Fibroblast of lung (primary cell): ENCODE data around the gene UGT1A3. TPM values are rescaled to one million over a fixed set of nuclear protein-coding genes. Genes with fewer than 3 reads are reported as not detected.

Experiments
- DNase-seq, 2 donors: peaks; one replicate each; pipeline versions ENCODE4 v3.0.0 to v3.0.0-alpha.2; 2010; ENCODE audit warnings: low read depth in 2 of 2
- H2AFZ ChIP-seq: 2 replicates; pipeline ENCODE4 v1.5.1; 2012; ENCODE audit warnings: low read length, control low read depth, inconsistent platforms
- H3K27ac ChIP-seq: 2 replicates; pipeline ENCODE4 v1.5.1; 2011; ENCODE audit warnings: low read length, control low read depth; ENCODE audit not compliant: insufficient read depth
- H3K27me3 ChIP-seq: 2 replicates; pipeline ENCODE4 v1.5.1; 2011; ENCODE audit warnings: mild to moderate bottlenecking, low read length; ENCODE audit not compliant: control insufficient read depth, insufficient read depth
- H3K36me3 ChIP-seq: 2 replicates; pipeline ENCODE4 v1.5.1; 2011; ENCODE audit warnings: low read length; ENCODE audit not compliant: control insufficient read depth, insufficient read depth
- H3K4me1 ChIP-seq: 2 replicates; pipeline ENCODE4 v1.5.1; 2011; ENCODE audit warnings: low read length; ENCODE audit not compliant: control insufficient read depth, insufficient read depth; ENCODE audit errors: extremely low read depth
- H3K4me2 ChIP-seq: 2 replicates; pipeline ENCODE4 v1.5.1; 2011; ENCODE audit warnings: low read length, control low read depth; ENCODE audit not compliant: insufficient read depth; ENCODE audit errors: extremely low read depth
- H3K4me3 ChIP-seq, 4 experiments: fragments of 200-600 bp in 1 of 4; sonication (generic) in 1 of 4; replicated peaks in 1 of 4; 2 replicates each; pipeline ENCODE4 v1.5.1; 2011 to 2016; ENCODE audit warnings: low read length in 4 of 4, low read depth in 3 of 4, mild to moderate bottlenecking in 3 of 4, control low read depth in 2 of 4, inconsistent platforms in 1 of 4, mixed read lengths in 1 of 4; ENCODE audit not compliant: insufficient read depth in 1 of 4; ENCODE audit errors: control extremely low read depth in 1 of 4
- H3K79me2 ChIP-seq: 2 replicates; pipeline ENCODE4 v1.5.1; 2012; ENCODE audit warnings: mild to moderate bottlenecking, low read length, inconsistent platforms; ENCODE audit not compliant: control insufficient read depth, insufficient read depth
- H3K9ac ChIP-seq: 2 replicates; pipeline ENCODE4 v1.5.1; 2011; ENCODE audit warnings: mild to moderate bottlenecking, low read length, control low read depth; ENCODE audit not compliant: insufficient read depth
- H3K9me3 ChIP-seq: 2 replicates; pipeline ENCODE4 v1.5.1; 2012; ENCODE audit warnings: low read depth, low read length; ENCODE audit not compliant: control insufficient read depth, insufficient read depth
- H4K20me1 ChIP-seq: 2 replicates; pipeline ENCODE4 v1.5.1; 2011; ENCODE audit warnings: low read length; ENCODE audit not compliant: control insufficient read depth, insufficient read depth; ENCODE audit errors: extremely low read depth
- CTCF ChIP-seq, 2 donors: IDR thresholded peaks in 1 of 2; conservative IDR thresholded peaks in 1 of 2; 1 replicate in 1 of 2; 2 replicates in 1 of 2; pipeline ENCODE4 v1.5.1; 2011 to 2012; ENCODE audit warnings: low read length in 2 of 2, control low read depth in 1 of 2, inconsistent platforms in 1 of 2, low read depth in 1 of 2, mild to moderate bottlenecking in 1 of 2
- EZH2 ChIP-seq: IDR thresholded peaks from 2 replicates; pipeline ENCODE4 v1.5.1; 2012; ENCODE audit warnings: low read length, control low read depth, mild to moderate bottlenecking; ENCODE audit errors: missing control alignments
- polyA plus RNA-seq, 2 donors: library from polyadenylated mRNA; depleted of rRNA in 1 of 2; stranded (reverse) in 1 of 2; unstranded in 1 of 2; fragments of >200 nt; gene quantifications; 2 replicates each; pipeline ENCODE4 v1.2.1, GENCODE V29; 2011 to 2012; ENCODE audit warnings: missing spikeins in 1 of 2
- total RNA-seq: library from RNA; depleted of rRNA; stranded (reverse); fragments of >200 nt; gene quantifications from 2 replicates; pipeline ENCODE4 v1.2.1, GENCODE V29; 2014

Gene UGT1A3
- total and polyA plus RNA-seq, 2 donors (not counting 1 experiment from before 2014, with no cell fraction given) = not detected

DNA sequence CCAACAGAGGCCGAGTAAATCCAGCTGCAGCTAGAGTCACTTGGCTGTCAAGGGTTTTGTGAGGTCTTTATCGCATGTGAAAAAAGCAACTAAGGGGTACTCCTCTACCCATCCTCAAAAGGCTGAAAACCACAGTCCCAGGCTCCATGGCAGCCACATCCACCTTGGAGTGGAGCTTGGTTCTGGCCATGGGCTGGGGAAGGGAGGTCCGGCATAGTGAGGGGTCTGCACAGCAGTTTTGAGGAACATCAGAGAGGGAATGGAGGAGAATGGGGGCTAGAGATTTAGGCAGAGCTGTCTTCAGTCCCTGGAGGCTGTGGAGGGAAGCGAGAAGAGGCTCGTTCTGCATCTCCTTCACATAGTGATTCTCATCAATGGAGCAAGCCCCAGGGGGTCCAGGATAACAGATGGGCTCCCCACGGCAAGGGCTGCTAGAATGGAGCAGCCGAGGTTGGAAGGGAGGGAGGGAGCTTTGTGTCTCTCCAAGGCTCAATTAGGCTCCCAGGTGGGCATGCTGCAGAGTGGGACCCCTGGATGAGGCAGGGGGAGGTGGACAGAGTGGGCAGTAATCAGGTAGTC lies 70.3 kb downstream of the UGT1A3 start:
- Histone ChIP-seq H3K36me3 (no peaks in the 10 kb centered on the region), H3K4me2 (no peak overlapping the region), H2AFZ (no peak overlapping the region), H3K27me3 (peaks cover 3% of the 10 kb centered on the region), H4K20me1 (no peaks in the 10 kb centered on the region), H3K9me3 (no peaks in the 10 kb centered on the region), H3K79me2 (no peaks in the 10 kb centered on the region), H3K27ac (no peak overlapping the region), H3K4me1 (no peaks in the 10 kb centered on the region), H3K4me3 (no peak overlapping the region), H3K9ac (no peak overlapping the region)
- no peak for DNase-seq
- TF ChIP-seq CTCF (conservative IDR thresholded peaks at IDR 0.05 in 1 of 2, IDR thresholded peaks at IDR 0.05 in 1 of 2; ENCODE audit: low read depth in 1 of 2, low read length in 2 of 2) = no peak
- no peak for TF ChIP-seq EZH2

DNA sequence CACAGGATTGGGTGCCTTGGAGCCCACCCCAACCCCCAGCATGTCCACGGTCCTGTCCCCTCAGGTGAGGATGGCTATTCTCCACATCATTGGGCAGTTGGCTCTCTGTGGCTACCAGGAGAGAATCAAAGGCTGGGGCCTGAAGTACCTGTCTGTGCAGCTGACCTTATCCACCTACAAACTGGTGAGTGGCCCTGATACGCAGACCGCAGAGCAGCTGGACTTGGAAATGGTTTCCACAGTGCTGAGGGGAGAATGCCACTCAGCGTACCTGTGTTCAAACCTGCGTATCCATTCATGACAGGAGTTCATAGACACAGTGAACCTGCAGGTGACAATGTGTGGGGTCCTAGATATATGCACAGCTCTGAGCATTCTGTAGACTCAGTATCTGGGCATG lies 70.9 kb downstream of the UGT1A3 start:
- H3K4me2 ChIP-seq = no peak overlapping the region
- no peak overlapping the region for H2AFZ ChIP-seq
- H3K27me3 ChIP-seq = peaks cover 3% of the 10 kb centered on the region
- no peaks in the 10 kb centered on the region for H3K9me3 ChIP-seq
- no peak overlapping the region for H3K4me3 ChIP-seq
- H4K20me1 ChIP-seq = no peaks in the 10 kb centered on the region
- no peak overlapping the region for H3K9ac ChIP-seq
- no peaks in the 10 kb centered on the region for H3K4me1 ChIP-seq
- H3K27ac ChIP-seq = no peak overlapping the region
- H3K79me2 ChIP-seq = no peaks in the 10 kb centered on the region
- H3K36me3 ChIP-seq = no peaks in the 10 kb centered on the region
- TF ChIP-seq CTCF (conservative IDR thresholded peaks at IDR 0.05 in 1 of 2, IDR thresholded peaks at IDR 0.05 in 1 of 2; ENCODE audit: low read depth in 1 of 2, low read length in 2 of 2) (no peak), EZH2 (no peak)
- no peak for DNase-seq

GRCh38 chr2:233800208-233800607 lies 71.4 kb downstream of the UGT1A3 start:
- peaks cover 3% of the 10 kb centered on the region for H3K27me3 ChIP-seq
- H3K4me3 ChIP-seq = no peak overlapping the region
- TF ChIP-seq EZH2 (no peak), CTCF (conservative IDR thresholded peaks at IDR 0.05 in 1 of 2, IDR thresholded peaks at IDR 0.05 in 1 of 2; ENCODE audit: low read depth in 1 of 2, low read length in 2 of 2) (no peak)
- no peak overlapping the region for H2AFZ ChIP-seq
- H3K9me3 ChIP-seq = no peaks in the 10 kb centered on the region
- H3K4me1 ChIP-seq = no peaks in the 10 kb centered on the region
- no peak for DNase-seq
- H3K4me2 ChIP-seq = no peak overlapping the region
- no peak overlapping the region for H3K9ac ChIP-seq
- H3K27ac ChIP-seq = no peak overlapping the region
- H3K79me2 ChIP-seq = no peaks in the 10 kb centered on the region
- H3K36me3 ChIP-seq = no peaks in the 10 kb centered on the region
- H4K20me1 ChIP-seq = no peaks in the 10 kb centered on the region
